Measurements from ENCODE around the gene MTCP1.

DNA sequence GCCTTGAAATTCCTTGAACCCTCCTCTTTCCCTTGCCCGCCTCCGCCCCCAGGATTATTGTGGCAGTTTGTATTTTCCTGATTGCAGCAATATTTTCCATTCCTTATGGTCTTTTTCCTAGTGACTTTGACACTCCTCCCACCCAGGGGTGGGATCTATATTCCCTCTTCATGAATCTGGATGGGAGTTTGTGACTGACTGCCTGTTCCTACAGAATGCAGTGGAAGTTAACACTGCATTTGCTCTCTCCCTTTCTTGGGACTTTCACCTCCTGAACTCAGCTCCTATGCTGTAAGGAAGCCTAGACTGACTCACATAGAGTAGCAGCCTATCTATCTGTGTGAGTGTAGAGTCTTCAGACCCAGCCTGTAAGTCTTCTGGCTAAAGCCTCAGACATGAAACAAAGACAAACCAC is 42.1 kb downstream of the MTCP1 start:
- TF ChIP-seq POLR2AphosphoS5 (IDR thresholded peaks at IDR 0.05; ENCODE audit: low read depth, low read length), result no peak
- no peak for TF ChIP-seq CTCF (IDR thresholded peaks at IDR 0.05)

Data from Panc1 (cell line).